ENCODE measurements around the gene EID2. TPM values are rescaled to one million over a fixed set of nuclear protein-coding genes. Genes with fewer than 3 reads are reported as not detected.

Gene EID2
- total RNA-seq, 3 donors from 2014 or later: 7.0 to 14.7 (median 9.6) TPM

DNA sequence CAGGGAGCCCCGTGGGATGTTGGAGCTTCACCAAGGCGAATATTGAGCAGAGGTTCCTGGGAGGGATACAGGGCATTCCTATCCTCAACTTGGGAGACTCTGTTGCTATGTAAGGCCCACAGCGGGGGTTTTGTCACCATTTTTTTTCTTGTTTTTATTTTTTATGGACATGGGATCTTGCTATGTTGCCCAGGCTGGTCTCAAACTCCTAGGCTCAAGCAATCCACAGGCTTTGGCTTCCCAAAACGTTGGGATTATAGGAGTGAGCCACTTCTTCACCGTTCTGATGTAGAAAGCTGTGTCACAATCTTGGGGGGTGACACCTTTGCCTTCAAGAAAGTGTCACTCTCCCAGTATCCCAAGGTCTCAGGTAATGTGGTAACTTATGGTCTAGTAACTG, 38.6 kb downstream of the EID2 start:
- no peaks in the 10 kb centered on the region for H3K9me3 ChIP-seq
- H3K4me1 ChIP-seq (ENCODE audit: low read depth): peaks cover 17% of the 10 kb centered on the region
- no peaks in the 10 kb centered on the region for H3K36me3 ChIP-seq (ENCODE audit: low read depth)
- DNase-seq (no peak), ATAC-seq (no peak)
- no peak for TF ChIP-seq CTCF (IDR thresholded peaks at IDR 0.05)
- intact Hi-C loops (cut with DNase I, micrococcal nuclease): no loop called here
- H3K4me3 ChIP-seq: no peak overlapping the region

DNA sequence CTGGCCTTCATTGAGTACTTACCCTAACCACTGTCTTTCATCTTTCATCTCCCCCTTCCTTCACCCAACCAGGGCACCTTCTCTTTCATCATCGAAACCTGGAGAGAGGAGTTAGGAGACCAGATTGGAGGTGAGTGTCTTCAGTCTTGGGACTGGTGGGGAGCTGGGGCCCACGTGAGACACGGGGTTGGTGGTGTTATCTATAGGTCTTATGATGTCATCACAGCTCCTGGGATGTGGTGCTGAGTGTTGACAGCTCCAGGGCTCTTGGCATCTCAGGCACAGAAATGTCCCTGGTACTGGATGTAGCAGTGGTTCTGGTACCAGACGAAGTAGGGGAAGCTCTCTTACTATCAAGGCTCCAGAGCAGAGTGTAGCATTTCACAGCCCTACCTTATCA, 39.4 kb downstream of the EID2 start:
- TF ChIP-seq CTCF (IDR thresholded peaks at IDR 0.05): no peak
- ATAC-seq: no peak
- Histone ChIP-seq H3K4me1 (ENCODE audit: low read depth) (peaks cover 17% of the 10 kb centered on the region), H3K9me3 (no peaks in the 10 kb centered on the region), H3K4me3 (no peak overlapping the region), H3K36me3 (ENCODE audit: low read depth) (no peaks in the 10 kb centered on the region)
- DNase-seq: no peak
- intact Hi-C loops (cut with DNase I, micrococcal nuclease): no loop called here

DNA sequence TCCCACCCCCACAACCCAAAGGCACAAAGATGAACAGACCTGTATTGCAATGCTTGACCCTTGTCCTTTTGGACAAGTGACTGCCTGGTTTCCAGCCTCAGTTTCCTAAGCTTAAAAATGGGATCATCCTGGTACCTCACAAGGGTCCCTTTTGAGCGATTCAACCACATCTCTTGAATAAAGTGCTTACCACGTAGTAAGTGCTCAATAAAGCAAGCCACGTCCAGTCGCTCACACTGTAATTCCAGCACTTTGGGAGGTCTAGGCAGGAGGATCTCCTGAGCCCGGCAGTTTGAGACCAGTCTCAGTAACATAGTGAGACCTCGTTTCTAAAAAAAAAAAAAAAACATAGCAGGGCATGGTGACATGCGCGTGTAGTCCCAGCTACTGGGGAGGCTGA, 40.0 kb downstream of the EID2 start:
- DNase-seq (no peak), ATAC-seq (no peak)
- peaks cover 17% of the 10 kb centered on the region for H3K4me1 ChIP-seq (ENCODE audit: low read depth)
- H3K4me3 ChIP-seq: no peak overlapping the region
- intact Hi-C loops (cut with DNase I, micrococcal nuclease): no loop called here
- no peak for TF ChIP-seq CTCF (IDR thresholded peaks at IDR 0.05)
- no peaks in the 10 kb centered on the region for H3K36me3 ChIP-seq (ENCODE audit: low read depth)
- H3K9me3 ChIP-seq: no peaks in the 10 kb centered on the region

DNA sequence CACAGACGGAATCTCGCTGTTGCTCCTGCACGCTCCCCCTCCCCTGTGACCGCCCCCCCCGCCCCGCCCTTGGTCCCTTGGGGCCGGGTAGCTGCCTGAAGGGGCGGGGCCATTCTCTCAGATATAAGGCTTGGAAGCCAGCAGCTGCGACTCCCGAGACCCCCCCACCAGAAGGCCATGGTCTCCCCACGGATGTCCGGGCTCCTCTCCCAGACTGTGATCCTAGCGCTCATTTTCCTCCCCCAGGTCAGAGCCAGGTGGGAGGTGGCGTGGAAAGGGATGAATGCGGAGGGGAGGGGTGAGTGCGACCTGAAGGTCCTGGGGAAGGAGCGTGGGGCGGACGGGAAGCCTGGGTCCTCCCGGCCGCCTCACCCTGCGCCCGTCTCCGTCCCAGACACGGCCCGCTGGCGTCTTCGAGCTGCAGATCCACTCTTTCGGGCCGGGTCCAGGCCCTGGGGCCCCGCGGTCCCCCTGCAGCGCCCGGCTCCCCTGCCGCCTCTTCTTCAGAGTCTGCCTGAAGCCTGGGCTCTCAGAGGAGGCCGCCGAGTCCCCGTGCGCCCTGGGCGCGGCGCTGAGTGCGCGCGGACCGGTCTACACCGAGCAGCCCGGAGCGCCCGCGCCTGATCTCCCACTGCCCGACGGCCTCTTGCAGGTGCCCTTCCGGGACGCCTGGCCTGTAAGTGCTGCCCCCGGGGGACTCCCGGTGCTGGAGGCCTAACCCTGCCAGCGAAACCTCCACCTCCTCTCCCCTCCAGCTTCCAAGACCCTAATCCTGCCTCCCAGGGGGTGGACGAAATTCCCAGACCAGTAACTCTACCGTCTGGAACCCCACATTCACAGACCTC, 40.9 kb downstream of the EID2 start, which contains the start of gene DLL3:
Gene DLL3 (plus strand): TSS at position 150 of the 845 bp plus-strand sequence. CDS start 28 bp downstream, at position 178.
- no peak within 1 kb of the TSS for H3K4me3 ChIP-seq
- intact Hi-C loops (cut with DNase I, micrococcal nuclease): no loop called here
- ATAC-seq (peak; percentile 31), DNase-seq (no peak)
- TF ChIP-seq CTCF (IDR thresholded peaks at IDR 0.05): no peak
- peaks cover 17% of the 10 kb centered on the region for H3K4me1 ChIP-seq (ENCODE audit: low read depth)
- H3K36me3 ChIP-seq (ENCODE audit: low read depth): no peaks in the 10 kb centered on the region
- no peaks in the 10 kb centered on the region for H3K9me3 ChIP-seq

- DNase-seq: peak; percentile 35 to 66 (median 59)
- peak; percentile 59 for ATAC-seq
- no peak for TF ChIP-seq CTCF (IDR thresholded peaks at IDR 0.05)
- H3K36me3 ChIP-seq (ENCODE audit: low read depth): no peaks in the 10 kb centered on the region
- H3K4me3 ChIP-seq: no peak overlapping the region
- intact Hi-C loops (cut with DNase I, micrococcal nuclease): no loop called here
- H3K4me1 ChIP-seq (ENCODE audit: low read depth): peaks cover 17% of the 10 kb centered on the region
- H3K9me3 ChIP-seq: no peaks in the 10 kb centered on the region
Measured at GRCh38 chr19:39497996-39498797, 41.8 kb downstream of the EID2 start.

All from mucosa of descending colon (tissue), 3 donors.